ENCODE measurements around the gene ABCC11.
A peak's percentile ranks its signal among the peaks of the same experiment; 100 is the strongest.

Gene ABCC11

DNA sequence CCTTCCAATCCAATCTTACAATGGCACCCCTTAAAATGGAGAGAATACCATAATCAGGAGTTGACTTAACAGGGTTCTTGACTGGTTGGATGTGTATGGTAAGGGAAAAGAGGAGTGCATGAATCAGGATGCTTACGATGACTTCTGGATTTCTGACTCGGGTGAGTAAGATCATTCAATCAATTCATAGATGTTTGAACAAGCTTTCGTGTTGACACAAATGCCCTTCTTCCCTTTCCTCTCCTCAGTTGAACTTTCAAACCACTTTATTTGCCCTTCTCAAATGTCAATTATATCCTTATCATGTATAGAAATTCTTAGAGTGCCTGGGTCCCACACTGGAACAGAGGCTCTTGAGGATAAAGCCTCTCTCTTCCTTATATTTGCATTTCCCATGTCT is 117.4 kb downstream of the ABCC11 start:
- no peak for DNase-seq (ENCODE audit: low spot score)

DNA sequence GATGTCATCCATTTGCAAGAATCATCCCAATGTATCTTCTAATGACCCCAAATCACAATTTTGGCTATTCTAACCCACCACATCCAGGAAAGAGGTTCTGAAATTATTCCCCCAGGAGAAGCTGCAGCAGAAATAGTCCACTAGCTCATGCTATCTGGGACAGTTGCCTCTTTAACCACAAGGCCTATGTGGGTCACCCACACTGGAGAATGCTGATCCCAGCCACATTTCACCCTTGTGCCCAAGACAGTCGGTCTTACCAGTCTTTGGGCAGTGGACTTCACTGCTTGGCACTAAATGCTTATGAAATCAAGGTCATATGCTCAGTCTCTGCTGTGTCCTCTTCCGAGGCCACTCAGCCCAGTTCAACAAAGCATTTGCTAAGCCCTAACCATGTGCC is 118.6 kb downstream of the ABCC11 start:
- DNase-seq (ENCODE audit: low spot score), result no peak

DNA sequence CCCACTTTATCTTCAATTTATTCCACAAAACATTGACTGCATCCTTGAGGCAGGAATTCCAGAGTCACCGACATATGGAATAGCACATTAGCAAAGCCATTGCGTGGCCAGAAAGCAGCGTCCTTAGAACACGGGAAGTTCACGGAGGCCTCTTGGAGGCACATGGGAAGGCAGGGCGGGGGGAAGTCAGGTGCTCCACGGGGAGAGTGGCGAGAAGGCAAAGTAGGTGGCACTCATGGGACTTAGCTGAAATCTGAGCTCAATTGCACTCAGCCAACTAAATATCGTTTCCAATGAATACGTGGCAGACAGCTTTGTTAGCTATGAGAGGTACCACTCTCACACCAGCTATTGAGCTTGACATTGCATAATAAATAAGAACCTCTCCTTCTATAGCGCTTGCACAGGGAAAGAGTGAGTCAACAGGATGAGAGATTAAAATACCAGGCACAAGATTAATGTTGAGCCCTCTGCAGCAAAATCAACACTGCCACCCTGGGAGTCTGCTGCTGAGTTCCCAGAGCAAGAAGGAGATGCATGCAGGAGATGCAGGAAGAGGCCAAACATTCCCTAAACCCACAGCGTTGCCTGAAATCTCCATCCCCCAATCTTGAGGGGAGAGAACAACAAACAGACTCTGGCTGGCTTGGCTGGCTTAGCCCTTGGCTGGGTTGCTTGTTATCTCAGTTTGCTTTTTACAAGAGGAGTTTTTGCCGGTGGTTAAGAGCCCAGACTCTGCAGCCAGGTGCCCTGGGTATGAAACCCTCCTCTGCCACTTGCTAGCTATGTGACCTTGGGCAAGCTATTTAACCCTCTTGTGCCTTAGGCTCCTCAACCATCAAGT is 120.3 kb downstream of the ABCC11 start:
- DNase-seq (ENCODE audit: low spot score), result peak; percentile 85

DNA sequence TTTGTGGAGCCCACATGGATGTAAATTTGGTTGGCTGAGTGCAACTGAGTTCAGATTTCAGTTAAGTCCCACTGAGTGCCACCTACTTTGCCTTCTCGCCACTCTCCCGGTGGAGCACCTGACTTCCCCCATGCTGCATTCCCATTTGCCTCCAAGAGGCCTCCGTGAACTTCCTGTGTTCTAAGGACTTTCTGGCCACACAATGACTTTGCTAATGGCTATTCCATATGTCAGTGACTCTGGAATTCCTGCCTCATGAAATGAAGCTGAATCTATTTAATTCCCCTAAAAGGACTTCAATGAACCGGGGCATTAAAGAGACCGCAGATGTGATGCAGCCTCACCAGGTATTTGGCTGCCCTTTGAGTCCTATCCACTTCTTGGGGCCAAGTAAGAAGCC is 121.5 kb downstream of the ABCC11 start:
- DNase-seq (ENCODE audit: low spot score), result peak; percentile 31

DNA sequence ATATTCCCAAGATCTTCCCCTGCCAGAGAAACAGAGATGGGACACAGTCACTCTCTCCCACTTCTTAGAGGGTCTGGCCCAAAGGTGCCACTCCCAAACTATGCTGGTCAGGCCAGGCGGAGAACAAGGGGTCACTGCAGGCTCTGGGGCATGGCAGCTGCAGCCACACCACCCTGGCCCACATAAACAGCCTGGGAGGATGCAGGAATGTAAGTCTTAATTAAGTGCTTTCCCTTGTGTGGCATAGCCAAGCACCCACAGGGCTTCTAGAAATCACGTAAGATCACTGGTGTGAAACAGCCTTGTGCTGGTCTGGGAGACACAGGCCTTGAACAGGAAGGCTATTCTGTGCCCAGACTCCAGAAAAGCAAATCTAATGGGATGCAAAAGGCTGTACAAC is 123.1 kb downstream of the ABCC11 start:
- peak; percentile 60 for DNase-seq (ENCODE audit: low spot score)

DNA sequence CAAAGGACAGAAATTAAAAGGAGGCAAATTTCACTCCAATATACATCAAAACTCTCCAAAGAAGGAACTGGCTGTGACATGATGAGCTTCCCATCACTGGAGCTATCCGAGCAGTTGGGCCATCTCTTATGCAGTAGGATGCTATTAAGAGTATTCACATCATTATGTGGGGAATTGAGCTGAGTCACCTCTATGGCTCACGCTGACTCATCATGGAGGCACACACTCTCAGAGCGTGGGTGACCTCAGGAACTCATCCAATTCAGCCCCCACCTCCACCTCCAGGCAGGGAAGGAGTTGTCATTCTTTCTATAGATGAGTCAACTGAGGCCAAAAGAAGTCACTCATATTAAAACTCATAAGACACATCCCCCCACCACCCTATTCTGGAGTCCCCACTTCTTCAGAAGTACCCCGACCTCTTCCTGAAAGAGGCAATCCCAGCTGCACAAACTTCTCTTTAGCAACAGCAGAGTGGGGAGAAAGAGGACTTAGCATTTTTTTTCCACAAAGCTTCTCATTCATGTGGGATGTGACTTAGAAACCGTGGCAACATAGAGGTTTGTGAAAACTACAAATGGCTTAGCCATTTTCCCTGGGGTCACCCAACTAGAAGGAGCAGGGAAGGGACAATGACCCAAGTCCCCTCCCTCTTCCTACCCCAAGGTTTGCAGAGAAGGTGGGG is 124.1 kb downstream of the ABCC11 start:
- DNase-seq (ENCODE audit: low spot score), result peak; percentile 99

DNA sequence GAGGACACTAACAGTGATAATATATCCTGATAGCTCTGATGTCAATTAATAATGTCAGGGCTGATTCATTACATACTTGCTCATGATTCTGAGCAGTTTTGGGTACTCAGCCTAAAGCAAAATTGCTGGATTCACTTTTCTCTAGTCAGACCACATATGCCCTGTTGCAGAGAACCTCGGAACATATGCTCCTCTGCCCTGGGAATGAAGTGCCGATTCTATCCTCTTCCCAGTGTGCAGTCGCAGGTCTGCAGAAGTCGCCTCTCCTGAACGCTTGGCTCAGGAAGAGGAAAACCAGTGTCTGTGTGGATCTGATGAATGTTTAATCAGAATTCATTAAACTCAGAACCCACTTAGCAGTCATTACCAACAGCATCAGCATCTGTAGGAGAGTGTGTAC is 126.1 kb downstream of the ABCC11 start:
- DNase-seq (ENCODE audit: low spot score), result no peak

DNA sequence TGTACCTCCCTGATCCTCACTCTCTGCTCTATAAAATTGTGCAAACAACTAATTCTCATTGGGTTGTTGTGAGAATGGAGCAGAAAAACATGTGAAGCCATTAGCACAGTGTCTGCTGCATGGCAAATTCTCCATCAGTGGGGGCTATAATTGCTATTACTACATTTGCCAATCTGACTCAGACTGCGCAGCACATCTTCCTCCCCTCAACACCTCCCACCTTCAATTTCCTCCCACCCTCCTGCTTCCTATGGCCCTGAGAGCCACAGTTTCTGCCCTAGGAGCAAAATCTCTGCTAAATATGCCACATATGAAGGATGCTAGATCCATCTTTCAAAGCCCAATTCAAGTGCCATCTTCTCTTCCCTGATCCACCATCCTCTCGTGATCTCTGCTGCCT is 128.5 kb downstream of the ABCC11 start:
- no peak for DNase-seq (ENCODE audit: low spot score)

DNA sequence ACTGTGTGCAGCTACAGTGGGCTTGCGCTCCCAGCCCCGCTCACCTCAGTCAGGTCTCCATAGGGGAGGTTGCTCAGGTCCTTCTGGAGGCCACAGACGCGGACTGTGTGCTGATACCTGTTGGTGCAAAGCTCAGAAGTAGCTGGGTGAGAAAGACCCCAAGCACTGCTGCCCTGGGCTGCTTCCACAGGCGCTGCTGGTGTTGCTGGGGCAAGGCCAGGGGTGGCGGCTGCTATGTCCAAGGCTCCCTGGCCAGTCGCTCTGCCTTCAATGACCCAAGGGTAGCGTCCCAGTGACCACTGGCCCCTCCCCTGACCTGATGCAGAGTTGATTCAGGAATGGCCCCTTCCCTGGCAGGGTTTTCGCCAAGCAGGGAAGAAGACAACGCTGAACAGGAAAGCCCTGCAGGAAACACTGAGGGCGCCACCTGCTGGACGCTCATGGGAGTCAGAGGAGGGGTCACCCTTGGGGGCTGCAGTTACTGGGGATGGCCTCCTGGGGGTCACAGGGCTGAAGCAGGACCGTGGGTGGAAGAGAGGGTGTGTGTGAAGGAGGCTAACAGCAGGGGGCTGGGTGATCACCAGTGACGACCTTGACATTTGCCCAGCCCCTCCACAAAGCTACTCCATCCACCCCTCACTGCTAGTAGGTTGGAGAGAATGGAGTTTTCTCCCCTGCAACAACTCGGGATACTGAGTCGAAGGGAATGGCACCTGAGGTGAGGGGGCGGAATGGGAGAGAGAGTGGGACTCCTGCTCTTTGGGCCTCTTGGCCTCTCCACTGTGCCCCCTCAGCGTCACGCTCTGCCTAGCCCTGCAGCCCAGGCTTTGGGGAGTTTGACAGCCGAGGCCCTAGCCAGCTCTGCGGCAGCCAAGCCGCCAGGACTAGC is 129.9 kb downstream of the ABCC11 start:
- DNase-seq (ENCODE audit: low spot score), result peak; percentile 46
